Hippocampal formation (tissue), 2 donors: ENCODE data around the gene EMP1.

Experiments used
- DNase-seq, 2 donors: peaks; one replicate each; lab custom pipeline; 2025; lab: John Stamatoyannopoulos, UW

EMP1 gene

GRCh38 chr12:13222076-13222475, 25.6 kb downstream of the EMP1 start:
- no peak for DNase-seq

- no peak for DNase-seq
Measured at GRCh38 chr12:13223179-13223804, 26.8 kb downstream of the EMP1 start.

- no peak for DNase-seq
Measured at GRCh38 chr12:13223941-13224340, 27.4 kb downstream of the EMP1 start.

DNA sequence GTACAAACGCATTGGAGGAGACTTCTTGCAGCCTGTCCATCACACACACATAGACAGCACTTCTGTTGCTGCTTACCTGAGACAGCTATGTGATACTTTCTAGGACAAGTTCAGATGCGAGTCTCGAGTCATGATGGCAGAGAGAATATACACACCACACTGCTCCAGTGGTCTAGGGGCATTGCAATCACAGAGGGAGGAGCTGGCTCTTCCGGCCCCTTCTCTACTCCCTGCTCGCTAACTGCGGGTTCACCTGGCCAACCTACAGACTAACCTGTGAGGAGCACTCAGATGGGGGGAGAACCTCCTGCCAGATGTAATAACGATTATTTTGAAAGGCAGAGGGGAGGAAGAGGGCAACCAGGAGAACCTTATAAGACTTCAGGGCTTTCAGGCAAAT, 30.7 kb downstream of the EMP1 start:
- no peak for DNase-seq

DNA sequence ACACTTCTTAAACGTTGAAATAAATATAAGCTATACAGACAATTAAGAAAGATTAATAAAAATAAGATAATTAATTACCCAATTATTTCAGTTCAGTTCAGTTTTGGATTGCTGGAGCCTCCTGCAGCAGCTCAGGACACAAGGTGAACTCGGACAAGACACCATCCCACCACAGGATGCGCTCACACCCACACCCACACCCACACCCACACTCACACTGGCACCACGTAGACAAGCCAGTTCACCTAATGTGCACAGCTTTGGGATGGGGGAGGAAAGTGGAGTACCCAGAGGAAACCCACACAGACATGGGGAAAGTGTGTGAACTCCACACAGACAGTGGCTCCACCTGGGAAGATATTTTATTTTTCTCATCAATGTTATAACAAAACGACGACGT, 32.1 kb downstream of the EMP1 start:
- DNase-seq: no peak

GRCh38 chr12:13229504-13229903, 33.0 kb downstream of the EMP1 start:
- DNase-seq: no peak

- no peak for DNase-seq
Measured at GRCh38 chr12:13230500-13230899, 34.0 kb downstream of the EMP1 start.

DNA sequence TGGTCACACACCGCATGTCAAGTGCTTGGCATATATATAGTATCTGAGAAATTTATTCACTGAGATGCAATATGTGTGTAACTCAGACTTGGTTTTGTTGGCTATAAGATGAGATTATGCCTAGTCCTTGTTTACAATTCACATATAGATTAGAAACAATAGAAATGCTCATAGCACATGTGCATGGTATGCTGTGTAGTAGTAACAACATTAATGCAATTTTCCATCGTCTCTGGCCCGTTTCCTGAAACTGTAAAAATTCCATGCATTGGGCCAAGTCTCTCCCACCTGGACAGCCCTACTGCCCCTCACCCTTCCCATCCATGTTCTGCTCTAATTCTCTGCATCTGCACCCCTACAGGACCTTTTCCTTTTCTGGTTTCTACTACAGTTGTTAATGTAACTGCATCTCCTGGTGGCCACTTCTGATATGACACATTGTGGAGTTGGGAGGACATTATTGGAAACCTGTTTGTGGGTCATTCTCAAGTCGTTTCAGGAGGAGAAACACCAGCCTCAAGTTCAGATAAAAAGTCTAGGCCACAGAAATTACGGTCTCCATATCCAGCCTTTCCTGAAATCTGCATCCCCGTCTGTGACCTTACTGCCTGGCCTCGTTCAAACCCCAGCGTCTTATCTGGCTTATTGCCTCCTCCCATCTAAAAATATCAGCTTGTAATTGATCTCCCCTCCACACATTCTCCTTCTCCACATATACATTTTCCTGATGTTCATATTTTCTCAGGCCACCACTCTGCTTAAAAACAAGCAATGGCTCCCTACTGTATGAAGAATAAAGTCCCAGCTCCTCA, 37.5 kb downstream of the EMP1 start:
- no peak for DNase-seq

GRCh38 chr12:13238204-13238603, 41.7 kb downstream of the EMP1 start:
- no peak for DNase-seq

- DNase-seq: no peak
Measured at GRCh38 chr12:13241833-13242488, 45.4 kb downstream of the EMP1 start.

GRCh38 chr12:13242936-13243335, 46.4 kb downstream of the EMP1 start:
- no peak for DNase-seq

DNA sequence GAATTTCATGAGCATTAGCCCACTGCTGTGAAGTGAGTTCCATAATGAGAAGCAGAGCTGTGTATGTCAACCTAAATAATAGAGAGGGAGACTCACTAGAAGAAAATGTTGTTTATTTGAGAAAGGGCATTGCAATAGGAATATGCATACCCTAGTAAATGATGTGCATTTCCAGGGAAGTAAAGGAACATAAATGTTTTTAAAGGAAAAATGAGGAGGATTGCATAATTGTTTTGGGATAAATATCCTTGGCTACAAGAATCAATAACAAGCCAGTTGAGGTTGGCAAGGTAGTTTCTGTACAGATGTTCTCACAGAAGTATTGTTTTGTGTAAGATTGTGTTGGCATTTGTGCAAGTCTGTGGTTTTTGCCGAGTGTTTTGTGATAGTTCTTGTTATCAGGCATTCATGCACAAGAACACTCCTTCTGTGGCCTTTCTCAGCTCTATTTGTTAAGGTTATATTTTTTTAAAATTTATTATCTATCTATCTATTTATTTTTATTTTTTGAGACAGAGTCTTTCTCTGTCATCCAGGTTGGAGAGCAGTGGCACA, 47.1 kb downstream of the EMP1 start:
- DNase-seq: no peak

DNA sequence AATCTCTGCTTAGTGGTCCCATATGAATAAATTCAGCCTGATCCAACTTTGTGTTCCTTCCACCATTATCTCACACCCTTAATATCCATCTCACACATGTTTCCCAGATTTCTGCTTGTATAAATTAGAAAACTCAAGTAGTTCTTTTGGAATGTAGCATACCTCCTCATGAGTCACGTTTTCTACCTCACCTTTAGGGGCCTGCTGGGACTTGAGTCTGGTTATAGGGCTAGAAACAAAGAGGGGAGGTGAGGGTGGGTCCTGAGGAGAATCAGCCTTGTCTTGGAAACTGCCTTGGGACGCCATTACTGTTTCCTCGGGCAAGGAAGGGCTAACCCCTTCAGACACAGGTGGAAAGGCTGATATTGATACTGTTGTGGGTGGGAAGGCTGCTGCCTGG, 51.1 kb downstream of the EMP1 start:
- DNase-seq: no peak

DNA sequence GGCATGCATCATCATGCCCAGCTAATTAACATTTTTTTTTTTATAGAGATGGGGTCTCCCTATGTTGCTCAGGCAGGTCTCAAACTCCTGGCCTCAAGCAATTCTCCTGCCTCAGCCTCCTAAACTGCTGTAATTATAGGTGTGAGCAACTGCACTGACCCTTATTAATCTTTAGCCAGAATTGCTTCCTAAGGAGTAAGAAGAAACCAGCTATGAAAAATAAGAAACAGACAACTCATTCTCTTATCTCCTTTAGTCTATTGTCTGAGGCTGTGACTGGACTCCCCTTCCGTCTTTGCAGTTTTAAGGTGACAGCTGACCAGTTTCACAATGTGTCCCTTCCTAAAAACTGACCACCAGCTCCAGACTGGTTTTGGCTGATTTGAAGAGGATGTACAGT, 52.4 kb downstream of the EMP1 start:
- no peak for DNase-seq

DNA sequence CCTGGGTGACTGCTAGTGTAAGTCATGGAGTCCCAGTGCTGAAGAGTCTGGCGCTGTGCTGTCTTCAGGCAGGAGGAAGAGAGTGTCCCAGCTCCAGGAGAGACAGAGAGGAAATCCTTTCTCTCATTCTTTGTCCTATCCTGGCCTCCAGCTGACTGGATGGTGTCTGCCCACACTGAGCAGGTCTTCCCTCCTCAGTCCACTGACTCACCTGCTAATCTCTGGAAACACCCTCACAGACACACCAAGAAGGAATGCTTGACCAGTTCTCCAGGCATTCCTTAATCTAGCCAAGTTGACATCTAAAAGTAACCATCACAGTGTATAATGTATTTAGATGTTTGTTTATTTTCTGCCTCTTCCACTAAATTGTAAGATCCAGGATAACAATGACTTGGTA, 53.9 kb downstream of the EMP1 start:
- DNase-seq: no peak

GRCh38 chr12:13251521-13251920, 55.0 kb downstream of the EMP1 start:
- DNase-seq: no peak

- DNase-seq: no peak
Measured at GRCh38 chr12:13252024-13252423, 55.5 kb downstream of the EMP1 start.

GRCh38 chr12:13252616-13253015, 56.1 kb downstream of the EMP1 start:
- no peak for DNase-seq

GRCh38 chr12:13253966-13254760, 57.6 kb downstream of the EMP1 start:
- no peak for DNase-seq

- DNase-seq: peak; percentile 94 to 95
Measured at GRCh38 chr12:13255792-13256691, 59.5 kb downstream of the EMP1 start.

DNA sequence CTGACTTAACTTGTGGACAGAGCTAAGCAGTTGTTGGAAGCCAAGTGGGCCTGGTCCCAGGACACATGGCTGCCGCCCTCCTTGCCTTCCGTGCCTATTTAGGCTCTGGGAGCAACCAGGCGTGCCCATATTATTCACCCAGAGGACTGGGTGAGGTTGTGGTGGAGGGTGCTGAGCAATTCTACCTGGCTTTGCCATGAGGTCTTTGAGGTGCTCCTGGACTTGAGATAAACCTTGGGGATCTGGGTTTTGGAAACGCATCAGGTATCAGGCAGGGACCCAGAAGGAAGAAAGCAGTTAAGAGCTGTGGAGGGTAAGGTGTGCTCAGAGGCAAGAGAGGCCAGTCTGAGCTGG, 60.1 kb downstream of the EMP1 start:
- no peak for DNase-seq
